ENCODE results near the gene DLST.

Gene DLST

DNA sequence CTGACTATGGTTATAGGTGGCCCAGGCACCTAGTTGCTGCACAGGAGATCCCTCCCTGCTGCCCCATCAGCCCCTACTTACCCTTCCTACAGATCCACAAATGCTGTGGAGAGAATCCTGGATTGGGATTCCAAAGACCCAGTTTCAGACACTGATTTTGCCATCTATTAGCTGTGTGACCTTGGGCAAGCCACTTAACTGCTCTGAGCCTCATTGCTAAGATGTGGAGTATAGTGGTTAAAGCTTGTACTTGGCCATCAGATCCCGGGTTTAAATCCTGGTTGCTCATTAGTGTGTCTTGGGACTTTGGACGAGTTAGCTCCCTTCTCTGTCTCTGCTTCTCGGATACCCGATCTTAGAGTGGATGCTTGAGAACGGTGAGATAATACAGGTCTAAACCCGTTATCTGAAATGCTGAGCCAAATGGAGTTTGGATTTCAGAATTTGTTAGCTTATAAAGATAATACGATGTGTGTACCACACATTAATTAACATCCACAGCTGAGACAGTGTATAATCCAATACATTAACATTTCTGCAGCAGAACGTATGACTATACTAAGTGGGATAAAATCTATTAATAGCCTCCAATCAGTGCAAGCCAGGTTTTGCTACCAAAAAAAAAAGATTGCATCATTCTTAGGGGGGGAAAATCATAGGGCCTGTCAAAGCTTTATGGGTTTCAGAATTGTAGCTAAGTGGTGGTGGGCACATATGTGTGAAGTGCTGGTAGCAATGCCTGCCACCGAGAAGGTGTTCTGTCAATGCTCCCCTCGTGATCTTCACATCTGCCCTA is 21.8 kb upstream of the DLST start:
- H3K4me3 ChIP-seq (ENCODE audit: low read length), result no peak overlapping the region
- TF ChIP-seq, protein P1, sequence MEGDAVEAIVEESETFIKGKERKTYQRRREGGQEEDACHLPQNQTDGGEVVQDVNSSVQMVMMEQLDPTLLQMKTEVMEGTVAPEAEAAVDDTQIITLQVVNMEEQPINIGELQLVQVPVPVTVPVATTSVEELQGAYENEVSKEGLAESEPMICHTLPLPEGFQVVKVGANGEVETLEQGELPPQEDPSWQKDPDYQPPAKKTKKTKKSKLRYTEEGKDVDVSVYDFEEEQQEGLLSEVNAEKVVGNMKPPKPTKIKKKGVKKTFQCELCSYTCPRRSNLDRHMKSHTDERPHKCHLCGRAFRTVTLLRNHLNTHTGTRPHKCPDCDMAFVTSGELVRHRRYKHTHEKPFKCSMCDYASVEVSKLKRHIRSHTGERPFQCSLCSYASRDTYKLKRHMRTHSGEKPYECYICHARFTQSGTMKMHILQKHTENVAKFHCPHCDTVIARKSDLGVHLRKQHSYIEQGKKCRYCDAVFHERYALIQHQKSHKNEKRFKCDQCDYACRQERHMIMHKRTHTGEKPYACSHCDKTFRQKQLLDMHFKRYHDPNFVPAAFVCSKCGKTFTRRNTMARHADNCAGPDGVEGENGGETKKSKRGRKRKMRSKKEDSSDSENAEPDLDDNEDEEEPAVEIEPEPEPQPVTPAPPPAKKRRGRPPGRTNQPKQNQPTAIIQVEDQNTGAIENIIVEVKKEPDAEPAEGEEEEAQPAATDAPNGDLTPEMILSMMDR (IDR thresholded peaks at IDR 0.05; ENCODE audit: insufficient read depth, low read depth, low read length, missing control alignments), result no peak
- no peak for DNase-seq (ENCODE audit: low read depth)

DNA sequence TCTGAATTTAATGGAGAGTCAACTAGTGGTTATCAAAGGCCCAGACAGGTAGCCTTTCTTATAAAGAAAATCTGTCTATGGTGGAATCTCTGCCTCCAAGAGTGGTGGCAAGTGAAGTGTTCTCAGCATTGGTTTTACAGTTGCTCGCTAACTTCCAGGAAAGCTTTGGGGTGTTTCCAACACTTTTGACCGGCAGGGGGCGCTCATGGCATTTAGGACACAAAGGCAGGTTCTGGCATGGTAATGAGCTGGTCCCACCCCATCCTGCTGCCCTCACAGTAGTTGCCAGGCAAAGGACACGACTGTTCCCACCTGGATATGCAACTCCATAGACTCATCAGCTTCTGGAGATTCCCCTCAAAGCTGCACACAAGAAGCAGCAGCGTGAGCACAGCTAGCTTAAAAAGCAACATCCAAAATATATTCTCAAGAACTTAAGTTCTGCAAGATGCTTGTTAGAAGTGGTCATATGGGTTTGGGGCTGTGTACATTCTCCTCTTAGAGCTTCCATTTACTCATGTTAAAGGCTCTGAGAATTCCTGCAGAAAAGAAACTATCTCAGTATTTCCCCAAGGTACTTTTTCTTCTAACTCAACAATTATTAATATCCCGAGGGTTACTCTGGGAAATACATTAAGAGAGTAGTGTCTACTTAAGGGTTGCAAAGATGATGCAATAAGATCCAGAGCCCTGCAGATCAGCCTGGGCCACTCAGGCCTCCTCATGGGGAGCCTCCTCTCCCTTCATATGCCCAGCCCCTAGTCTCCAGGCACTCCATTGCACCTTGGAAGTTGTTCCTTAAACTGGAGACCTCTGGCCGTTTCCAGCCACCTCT is 20.6 kb upstream of the DLST start:
- no peak overlapping the region for H3K4me3 ChIP-seq (ENCODE audit: low read length)
- DNase-seq (ENCODE audit: low read depth), result peak; percentile 88
- TF ChIP-seq, protein P1 (IDR thresholded peaks at IDR 0.05; ENCODE audit: insufficient read depth, low read depth, low read length, missing control alignments), result peak; percentile 89

DNA sequence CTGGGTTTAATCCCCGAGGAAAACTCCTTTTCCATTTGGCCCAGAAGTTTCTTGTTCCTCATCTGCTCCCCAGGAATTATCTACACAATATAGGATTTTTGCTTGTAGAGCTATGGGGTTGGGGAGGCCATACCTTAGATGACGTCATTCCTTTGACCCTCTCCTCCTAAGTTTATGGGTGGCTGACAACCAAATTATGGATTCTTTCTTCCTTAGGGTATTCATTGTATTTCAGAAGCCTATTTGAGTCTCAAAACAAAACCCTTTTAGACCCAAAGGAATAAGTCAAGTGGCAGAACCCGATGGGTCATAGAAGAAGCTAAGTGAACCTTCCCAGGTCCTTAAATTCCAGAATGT is 20.0 kb upstream of the DLST start:
- DNase-seq (ENCODE audit: low read depth), result no peak
- no peak overlapping the region for H3K4me3 ChIP-seq (ENCODE audit: low read length)
- TF ChIP-seq, protein P1 (IDR thresholded peaks at IDR 0.05; ENCODE audit: insufficient read depth, low read depth, low read length, missing control alignments), result no peak

DNA sequence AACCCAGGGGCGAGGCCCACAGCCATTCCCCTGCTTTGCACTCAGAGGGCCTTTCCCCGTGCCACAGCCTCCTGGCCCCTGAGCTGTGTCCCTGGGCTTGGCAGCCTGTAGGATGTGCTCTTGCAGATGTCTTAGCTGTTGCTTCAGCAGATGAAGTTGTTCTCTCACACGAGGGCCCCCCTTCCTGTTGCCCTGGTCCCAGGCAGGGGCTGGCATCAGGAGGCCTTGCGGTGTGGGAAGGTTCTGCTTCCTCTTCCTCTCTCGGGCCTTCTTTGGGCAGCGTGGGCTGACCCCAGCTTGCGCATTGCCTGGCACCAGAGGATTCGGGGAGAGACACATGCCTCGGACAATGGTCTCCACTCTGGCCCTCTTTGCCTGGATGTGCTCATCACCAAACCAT is 18.4 kb upstream of the DLST start:
- no peak overlapping the region for H3K4me3 ChIP-seq (ENCODE audit: low read length)
- no peak for DNase-seq (ENCODE audit: low read depth)
- TF ChIP-seq, protein P1 (IDR thresholded peaks at IDR 0.05; ENCODE audit: insufficient read depth, low read depth, low read length, missing control alignments), result no peak

DNA sequence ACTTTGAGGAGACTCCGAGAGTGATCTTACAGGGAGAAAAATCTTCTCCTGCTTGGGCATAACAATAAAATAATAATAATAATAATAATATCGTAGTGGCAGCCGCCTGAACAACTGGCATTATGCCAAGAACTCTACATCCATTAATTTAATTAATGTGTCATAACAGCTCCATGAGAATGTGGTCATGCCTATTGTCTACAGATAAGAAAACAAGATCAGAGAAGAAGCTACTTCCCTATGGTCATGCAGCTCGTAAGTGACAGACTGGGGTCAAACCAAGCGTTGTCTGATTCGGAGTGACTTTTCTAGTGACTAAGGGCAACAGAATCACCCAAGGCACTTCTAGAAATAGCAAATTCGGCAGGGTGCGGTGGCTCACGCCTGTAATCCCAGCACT is 17.5 kb upstream of the DLST start:
- no peak for DNase-seq (ENCODE audit: low read depth)
- no peak overlapping the region for H3K4me3 ChIP-seq (ENCODE audit: low read length)
- TF ChIP-seq, protein P1 (IDR thresholded peaks at IDR 0.05; ENCODE audit: insufficient read depth, low read depth, low read length, missing control alignments), result no peak

DNA sequence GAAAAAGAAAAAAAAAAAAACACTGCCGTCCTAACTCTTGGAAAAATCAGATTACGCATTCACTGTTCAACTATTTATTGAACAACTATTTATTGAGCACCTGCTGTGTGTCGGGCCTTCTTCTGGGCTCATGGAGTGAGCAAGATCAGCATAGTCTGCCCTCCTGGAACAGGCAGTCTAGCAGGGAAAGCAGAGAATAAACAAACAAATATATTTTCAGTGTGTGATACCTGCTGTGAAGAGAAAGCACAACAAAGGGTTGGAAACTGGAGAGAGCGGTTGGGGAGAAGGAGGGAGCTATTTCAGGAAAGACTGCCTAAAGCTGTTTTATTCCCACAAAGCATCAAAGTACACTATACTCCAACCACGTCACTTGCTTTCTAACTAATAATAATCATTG is 16.6 kb upstream of the DLST start:
- H3K4me3 ChIP-seq (ENCODE audit: low read length), result no peak overlapping the region
- TF ChIP-seq, protein P1 (IDR thresholded peaks at IDR 0.05; ENCODE audit: insufficient read depth, low read depth, low read length, missing control alignments), result no peak
- no peak for DNase-seq (ENCODE audit: low read depth)
